IMR-90 (cell line): ENCODE measurements around the gene ADRB2. TPM values are rescaled to one million over a fixed set of nuclear protein-coding genes. Genes with fewer than 3 reads are reported as not detected.

ENCODE experiments used
- ATAC-seq: fragments of 200-7000 bp; cut with Tn5 transposase; 2 replicates; pipeline ENCODE4 v1.9.1; 2020; ENCODE audit warnings: low read depth, mild to moderate bottlenecking, moderate library complexity
- BruUV-seq: library from RNA; stranded (reverse); fragments of 400-500 nt; replicated peaks from 2 replicates; lab custom pipeline; 2021; lab: Mats Ljungman, UMichigan
- CTCF ChIA-PET: fragments of 300-600 bp; formaldehyde crosslinking; extraction: SDS; loops from one replicate; lab custom pipeline; 2021; ENCODE audit warnings: antibody characterized with exemption; lab: Yijun Ruan, JAX
- POLR2A ChIA-PET: fragments of 300-600 bp; sonication (Branson Sonifier 250); formaldehyde crosslinking; loops from one replicate; lab custom pipeline; 2022; ENCODE audit warnings: antibody characterized with exemption; ENCODE audit not compliant: unreplicated experiment; lab: Charles Lee
- DNase-seq: peaks from one replicate; pipeline ENCODE4 v3.0.0; 2013
- H2AFZ ChIP-seq: replicated peaks from 2 replicates; pipeline ENCODE3; 2013; ENCODE audit warnings: low read length, mild to moderate bottlenecking; ENCODE audit not compliant: poor library complexity
- H2AK5ac ChIP-seq: 2 replicates; pipeline ENCODE4 v1.6.1; 2013; ENCODE audit warnings: low read depth, low read length, inconsistent platforms
- H2AK9ac ChIP-seq: replicated peaks from 2 replicates; pipeline ENCODE3; 2013; ENCODE audit warnings: mild to moderate bottlenecking, low read depth, low read length, moderate library complexity; ENCODE audit not compliant: poor library complexity
- H2BK120ac ChIP-seq: 2 replicates; pipeline ENCODE4 v1.6.1; 2013; ENCODE audit warnings: low read depth, low read length, inconsistent platforms
- H2BK15ac ChIP-seq: 3 replicates; pipeline ENCODE4 v1.6.1; 2013; ENCODE audit warnings: low read depth, low read length, inconsistent platforms
- H2BK20ac ChIP-seq: 2 replicates; pipeline ENCODE4 v1.6.1; 2013; ENCODE audit warnings: low read depth, mild to moderate bottlenecking, inconsistent platforms, low read length, moderate library complexity
- H2BK5ac ChIP-seq: 2 replicates; pipeline ENCODE4 v1.6.1; 2013; ENCODE audit warnings: mild to moderate bottlenecking, low read depth, low read length, inconsistent platforms; ENCODE audit not compliant: poor library complexity, severe bottlenecking
- H3K14ac ChIP-seq: replicated peaks from 2 replicates; pipeline ENCODE4 v1.6.1; 2013; ENCODE audit warnings: low read depth, low read length, inconsistent platforms
- H3K18ac ChIP-seq: 2 replicates; pipeline ENCODE4 v1.6.1; 2013; ENCODE audit warnings: low read depth, low read length, control low read depth
- H3K23ac ChIP-seq: 2 replicates; pipeline ENCODE4 v1.6.1; 2013; ENCODE audit warnings: low read depth, low read length, inconsistent platforms
- H3K27ac ChIP-seq: 2 replicates; pipeline ENCODE4 v1.5.1; 2013; ENCODE audit warnings: mild to moderate bottlenecking, control low read depth, low read length; ENCODE audit not compliant: insufficient read depth
- H3K27me3 ChIP-seq: 2 replicates; pipeline ENCODE4 v1.6.1; 2013; ENCODE audit warnings: low read length; ENCODE audit not compliant: control insufficient read depth, insufficient read depth
- H3K36me3 ChIP-seq: 2 replicates; pipeline ENCODE4 v1.6.1; 2013; ENCODE audit warnings: low read length, mixed read lengths; ENCODE audit not compliant: control insufficient read depth, insufficient read depth
- H3K4ac ChIP-seq: 2 replicates; pipeline ENCODE4 v1.6.1; 2013; ENCODE audit warnings: low read depth, low read length, inconsistent platforms
- H3K4me1 ChIP-seq: 2 replicates; pipeline ENCODE4 v1.6.1; 2013; ENCODE audit warnings: low read length, mixed read lengths; ENCODE audit not compliant: control insufficient read depth, insufficient read depth
- H3K4me2 ChIP-seq: 2 replicates; pipeline ENCODE4 v1.6.1; 2013; ENCODE audit warnings: low read depth, mild to moderate bottlenecking, control low read depth, low read length, moderate library complexity
- H3K4me3 ChIP-seq: 2 replicates; pipeline ENCODE4 v1.5.1; 2013; ENCODE audit warnings: low read depth, mild to moderate bottlenecking, control low read depth, low read length, moderate library complexity; ENCODE audit not compliant: insufficient read depth
- H3K56ac ChIP-seq: 2 replicates; pipeline ENCODE4 v1.6.1; 2013; ENCODE audit warnings: low read length, inconsistent platforms; ENCODE audit not compliant: insufficient read depth; ENCODE audit errors: extremely low read depth
- H3K79me1 ChIP-seq, 2 experiments: 2 replicates each; pipeline ENCODE4 v1.6.1; 2013; ENCODE audit warnings: low read length in 2 of 2, inconsistent platforms in 1 of 2, low read depth in 1 of 2
- H3K9ac ChIP-seq: 2 replicates; pipeline ENCODE4 v1.6.1; 2013; ENCODE audit warnings: low read depth, low read length, control low read depth
- H3K9me1 ChIP-seq: 2 replicates; pipeline ENCODE4 v1.6.1; 2013; ENCODE audit warnings: low read length, inconsistent platforms; ENCODE audit not compliant: insufficient read depth
- H3K9me3 ChIP-seq: 2 replicates; pipeline ENCODE4 v1.6.1; 2013; ENCODE audit warnings: low read length; ENCODE audit not compliant: control insufficient read depth, insufficient read depth
- H4K20me1 ChIP-seq: 2 replicates; pipeline ENCODE4 v1.6.1; 2013; ENCODE audit warnings: low read length, inconsistent platforms; ENCODE audit not compliant: insufficient read depth
- H4K5ac ChIP-seq: 2 replicates; pipeline ENCODE4 v1.6.1; 2013; ENCODE audit warnings: mild to moderate bottlenecking, low read depth, low read length, control low read depth
- H4K8ac ChIP-seq, 2 experiments: 2 replicates each; pipeline ENCODE4 v1.6.1; 2013; ENCODE audit warnings: low read depth in 2 of 2, low read length in 2 of 2, control low read depth in 1 of 2, inconsistent platforms in 1 of 2
- H4K91ac ChIP-seq: 2 replicates; pipeline ENCODE4 v1.6.1; 2013; ENCODE audit warnings: low read depth, low read length, inconsistent platforms; ENCODE audit not compliant: insufficient read depth
- BHLHE40 ChIP-seq: fragments of 150-350 bp; IDR thresholded peaks from 2 replicates; pipeline ENCODE4 v1.6.1; 2016; ENCODE audit warnings: mild to moderate bottlenecking, low read depth, low read length
- CEBPB ChIP-seq: IDR thresholded peaks from 2 replicates; pipeline ENCODE4 v1.6.1; 2012; ENCODE audit warnings: low read depth, low read length, improper control_type of control experiment
- CHD1 ChIP-seq: IDR thresholded peaks from 2 replicates; pipeline ENCODE4 v1.6.1; 2012; ENCODE audit warnings: low read depth, low read length, improper control_type of control experiment
- CTCF ChIP-seq: conservative IDR thresholded peaks from 2 replicates; pipeline ENCODE4 v1.5.1; 2012; ENCODE audit warnings: mild to moderate bottlenecking, low read depth, low read length, improper control_type of control experiment
- ELK1 ChIP-seq: fragments of 150-350 bp; IDR thresholded peaks from 2 replicates; pipeline ENCODE4 v1.6.1; 2016; ENCODE audit warnings: low read depth, mild to moderate bottlenecking, low read length, moderate library complexity, borderline replicate concordance
- FOS ChIP-seq: fragments of 150-350 bp; IDR thresholded peaks from 2 replicates; pipeline ENCODE4 v1.6.1; 2016; ENCODE audit warnings: low read depth, low read length
- MAFK ChIP-seq: IDR thresholded peaks from 2 replicates; pipeline ENCODE4 v1.6.1; 2012; ENCODE audit warnings: low read depth, low read length, improper control_type of control experiment
- MAZ ChIP-seq: IDR thresholded peaks from 2 replicates; pipeline ENCODE4 v1.6.1; 2012; ENCODE audit warnings: low read depth, mild to moderate bottlenecking, low read length, improper control_type of control experiment, moderate library complexity, borderline replicate concordance
- MXI1 ChIP-seq: IDR thresholded peaks from 2 replicates; pipeline ENCODE4 v1.6.1; 2012; ENCODE audit warnings: low read depth, mild to moderate bottlenecking, low read length, moderate library complexity, borderline replicate concordance
- NFE2L2 ChIP-seq: fragments of 150-350 bp; IDR thresholded peaks from 2 replicates; pipeline ENCODE4 v1.6.1; 2016; ENCODE audit warnings: low read depth, mild to moderate bottlenecking, low read length
- POLR2A ChIP-seq: IDR thresholded peaks from 2 replicates; pipeline ENCODE4 v1.6.1; 2012; ENCODE audit warnings: mild to moderate bottlenecking, low read depth, low read length
- RAD21 ChIP-seq: IDR thresholded peaks from 2 replicates; pipeline ENCODE4 v1.6.1; 2012; ENCODE audit warnings: low read length, improper control_type of control experiment
- RCOR1 ChIP-seq: IDR thresholded peaks from 2 replicates; pipeline ENCODE4 v1.6.1; 2012; ENCODE audit warnings: mild to moderate bottlenecking, low read length, improper control_type of control experiment; ENCODE audit not compliant: insufficient replicate concordance
- RFX5 ChIP-seq: IDR thresholded peaks from 2 replicates; pipeline ENCODE4 v1.8.0; 2012; ENCODE audit warnings: low read depth, mild to moderate bottlenecking, low read length, moderate library complexity
- SMC3 ChIP-seq: fragments of 150-350 bp; IDR thresholded peaks from 2 replicates; pipeline ENCODE4 v1.6.1; 2016; ENCODE audit warnings: low read depth, mild to moderate bottlenecking, antibody characterized with exemption, low read length, moderate library complexity
- USF2 ChIP-seq: fragments of 150-350 bp; IDR thresholded peaks from 2 replicates; pipeline ENCODE4 v1.6.1; 2017; ENCODE audit warnings: mild to moderate bottlenecking, antibody characterized with exemption, low read length, low read depth
- dilution Hi-C: fragments of 300-500 bp; cut with HindIII; formaldehyde crosslinking; loops from one replicate; pipeline ENCODE4 v1.14.3; 2018; ENCODE audit warnings: low sequenced_read_pairs; ENCODE audit not compliant: unreplicated experiment
- in situ Hi-C: fragments of 300-500 bp; cut with MboI; formaldehyde crosslinking; loops from 3 replicates; pipeline ENCODE4 v1.14.3; 2019; ENCODE audit warnings: low sequenced_read_pairs, inconsistent platforms, mixed read lengths
- intact Hi-C: fragments of 100-400 bp; cut with micrococcal nuclease; formaldehyde crosslinking; loops from 2 replicates; pipeline ENCODE4 v1.10.0; 2022
- polyA plus RNA-seq, 3 experiments: library from polyadenylated mRNA; depleted of rRNA; stranded (reverse); fragments of >200 nt; gene quantifications; 2 replicates each; pipeline ENCODE4 v1.2.3, GENCODE V29; 2012; ENCODE audit warnings: low replicate concordance in 1 of 3
- total RNA-seq: library from RNA; depleted of rRNA; stranded (reverse); fragments of >200 nt; gene quantifications from 2 replicates; pipeline ENCODE4 v1.2.3, GENCODE V29; 2012

ADRB2 gene
- total and polyA plus RNA-seq, 2 of the 4 experiments (the other 2 are of a cell fraction) = 1.6 to 3.4 TPM

- DNase-seq = no peak
- dilution Hi-C loops = no loop called here
- BruUV-seq = no TSS peak
Observed at GRCh38 chr5:148778882-148779281, 47.5 kb upstream of the ADRB2 start.

More at GRCh38 chr5:148778882-148779281, 47.5 kb upstream of the ADRB2 start:
- no peak overlapping the region for H2AK5ac ChIP-seq
- no peak overlapping the region for H3K4me3 ChIP-seq
- POLR2A ChIA-PET = no interaction called here
- H2BK5ac ChIP-seq = no peak overlapping the region
- H3K9me1 ChIP-seq = no peaks in the 10 kb centered on the region
- peaks cover 2% of the 10 kb centered on the region; the same call in 1 of the 2 replicates for H3K4me1 ChIP-seq
- H4K8ac ChIP-seq = no peak overlapping the region
- no peak overlapping the region for H3K23ac ChIP-seq
- no peak overlapping the region for H2BK20ac ChIP-seq
- no peak overlapping the region for H3K14ac ChIP-seq
- no peak overlapping the region for H2BK120ac ChIP-seq
- H3K18ac ChIP-seq = no peak overlapping the region
- H3K4me2 ChIP-seq = no peak overlapping the region
- H4K5ac ChIP-seq = no peak overlapping the region
- H2BK15ac ChIP-seq = no peak overlapping the region
- CTCF ChIA-PET = interaction anchor here (1.7 kb wide), 1 partner anchor 9 kb away, joined by 8 read pairs; no protein-coding TSS in a partner anchor
- H3K27me3 ChIP-seq = peaks cover under 1% of the 10 kb centered on the region; the same call in 1 of the 2 replicates
- H3K4ac ChIP-seq = no peak overlapping the region
- TF ChIP-seq BHLHE40 (no peak), CEBPB (no peak), RAD21 (no peak), MAZ (no peak), USF2 (no peak), ELK1 (no peak), MXI1 (no peak), FOS (no peak), MAFK (no peak), CHD1 (no peak), RFX5 (no peak), RCOR1 (no peak), NFE2L2 (no peak), POLR2A (no peak), CTCF (no peak), SMC3 (no peak)
- no peak overlapping the region for H3K27ac ChIP-seq
- H3K79me1 ChIP-seq = no peaks in the 10 kb centered on the region
- intact Hi-C loops (no loop called here), in situ Hi-C loops (no loop called here)
- no peak overlapping the region for H2AFZ ChIP-seq
- H3K9me3 ChIP-seq = no peaks in the 10 kb centered on the region
- H3K9ac ChIP-seq = no peak overlapping the region
- no peak overlapping the region for H4K91ac ChIP-seq
- H3K36me3 ChIP-seq = no peaks in the 10 kb centered on the region
- no peak overlapping the region for H2AK9ac ChIP-seq
- no peak overlapping the region for H3K56ac ChIP-seq
- ATAC-seq = no peak
- no peaks in the 10 kb centered on the region for H4K20me1 ChIP-seq
